NT2/D1 (cell line): ENCODE results near the gene LIF.

Source experiments
- DNase-seq: peaks from one replicate; pipeline ENCODE4 v3.0.0-alpha.2; 2011; ENCODE audit warnings: low read depth, low spot score
- H3K27me3 ChIP-seq: 2 replicates; pipeline ENCODE4 v1.6.0; 2011; ENCODE audit warnings: mild to moderate bottlenecking; ENCODE audit not compliant: insufficient read length, insufficient read depth
- H3K36me3 ChIP-seq: 2 replicates; pipeline ENCODE4 v1.6.1; 2011; ENCODE audit warnings: mild to moderate bottlenecking, low read length, mixed read lengths; ENCODE audit not compliant: insufficient read depth, insufficient read length
- H3K4me1 ChIP-seq: 2 replicates; pipeline ENCODE4 v1.5.1; 2011; ENCODE audit not compliant: insufficient read depth, insufficient read length
- H3K4me3 ChIP-seq: 2 replicates; pipeline ENCODE4 v1.5.1; 2011; ENCODE audit warnings: low read depth; ENCODE audit not compliant: insufficient read length
- H3K9ac ChIP-seq: 2 replicates; pipeline ENCODE4 v1.6.0; 2011; ENCODE audit warnings: low read depth; ENCODE audit not compliant: insufficient read length
- H3K9me3 ChIP-seq: 2 replicates; pipeline ENCODE4 v1.5.1; 2011; ENCODE audit warnings: mild to moderate bottlenecking, low read length; ENCODE audit not compliant: insufficient read depth
- SUZ12 ChIP-seq: IDR thresholded peaks from 2 replicates; pipeline ENCODE4 v1.6.1; 2011; ENCODE audit not compliant: insufficient read length, insufficient read depth; ENCODE audit errors: extremely low read depth
- YY1 ChIP-seq: IDR thresholded peaks from 2 replicates; pipeline ENCODE4 v1.6.1; 2011; ENCODE audit not compliant: insufficient read length, insufficient read depth
- ZNF274 ChIP-seq: IDR thresholded peaks from 2 replicates; pipeline ENCODE4 v1.6.1; 2011; ENCODE audit warnings: mild to moderate bottlenecking, low read depth, low read length

Gene LIF

GRCh38 chr22:30266445-30267381, 20.2 kb upstream of the LIF start, which contains the start of gene OSM:
Gene OSM, minus strand, starts transcription at chr22:30266851. Its CDS starts 52 bp downstream, at chr22:30266799.
- Histone ChIP-seq H3K9me3 (no peaks in the 10 kb centered on the region), H3K4me1 (peaks cover 28% of the 10 kb centered on the region), H3K9ac (no peak within 1 kb of the TSS), H3K36me3 (no peaks in the 10 kb centered on the region), H3K27me3 (no peaks in the 10 kb centered on the region), H3K4me3 (no peak within 1 kb of the TSS)
- TF ChIP-seq ZNF274, result no peak
- TF ChIP-seq YY1, result no peak
- no peak for TF ChIP-seq SUZ12
- no peak for DNase-seq

- Histone ChIP-seq H3K4me1 (peaks cover 30% of the 10 kb centered on the region), H3K4me3 (no peak overlapping the region), H3K36me3 (no peaks in the 10 kb centered on the region), H3K9ac (no peak overlapping the region), H3K9me3 (no peaks in the 10 kb centered on the region), H3K27me3 (no peaks in the 10 kb centered on the region)
- TF ChIP-seq ZNF274 (no peak), SUZ12 (no peak), YY1 (no peak)
- no peak for DNase-seq
Observed at GRCh38 chr22:30265823-30266444, 19.4 kb upstream of the LIF start.

DNA sequence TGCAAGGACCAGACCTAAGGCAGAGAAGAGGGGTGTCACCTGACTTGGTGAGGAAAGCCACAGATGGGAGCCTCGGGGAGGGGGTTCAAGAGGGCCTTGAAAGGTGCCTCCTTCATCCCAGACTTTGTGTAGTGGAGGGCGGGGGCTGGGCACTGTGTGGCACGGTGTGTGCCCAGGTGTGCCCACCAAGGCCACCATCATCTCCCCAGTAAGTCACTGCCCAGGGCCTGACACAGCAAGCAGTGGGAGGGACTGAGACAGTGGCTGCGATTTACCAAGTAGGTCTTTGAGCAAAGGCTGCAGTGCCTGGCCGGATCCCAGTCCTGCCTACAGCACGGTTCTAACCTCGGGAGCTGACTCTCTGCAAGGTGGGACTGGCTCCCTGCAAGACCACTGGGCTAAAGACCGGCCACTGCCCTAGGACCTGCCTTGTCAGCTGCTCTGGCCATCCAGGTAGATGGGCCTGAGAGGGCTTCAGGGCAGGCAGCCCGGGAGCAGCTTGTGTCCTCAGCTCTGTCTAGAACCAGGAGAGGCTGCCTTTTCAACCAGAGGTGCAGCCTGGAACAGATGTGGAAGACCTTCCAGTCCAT, 18.7 kb upstream of the LIF start:
- no peak for DNase-seq
- Histone ChIP-seq H3K27me3 (no peaks in the 10 kb centered on the region), H3K9ac (no peak overlapping the region), H3K4me1 (peaks cover 28% of the 10 kb centered on the region), H3K9me3 (no peaks in the 10 kb centered on the region), H3K4me3 (no peak overlapping the region), H3K36me3 (no peaks in the 10 kb centered on the region)
- TF ChIP-seq ZNF274 (no peak), YY1 (no peak), SUZ12 (no peak)

GRCh38 chr22:30263883-30264282, 17.3 kb upstream of the LIF start:
- Histone ChIP-seq H3K27me3 (no peaks in the 10 kb centered on the region), H3K4me1 (peaks cover 28% of the 10 kb centered on the region), H3K9ac (no peak overlapping the region), H3K4me3 (no peak overlapping the region), H3K9me3 (no peaks in the 10 kb centered on the region), H3K36me3 (no peaks in the 10 kb centered on the region)
- no peak for DNase-seq
- TF ChIP-seq SUZ12, result no peak
- no peak for TF ChIP-seq ZNF274
- TF ChIP-seq YY1, result no peak

GRCh38 chr22:30262917-30263741, 16.6 kb upstream of the LIF start:
- DNase-seq, result peak; percentile 59
- no peaks in the 10 kb centered on the region for H3K36me3 ChIP-seq
- peak overlapping the region; percentile 5 for H3K9ac ChIP-seq
- no peaks in the 10 kb centered on the region for H3K9me3 ChIP-seq
- no peaks in the 10 kb centered on the region for H3K27me3 ChIP-seq
- TF ChIP-seq YY1 (no peak), SUZ12 (no peak), ZNF274 (no peak)
- no peak overlapping the region for H3K4me3 ChIP-seq
- peaks cover 29% of the 10 kb centered on the region for H3K4me1 ChIP-seq

GRCh38 chr22:30262112-30262511, 15.6 kb upstream of the LIF start:
- H3K36me3 ChIP-seq, result no peaks in the 10 kb centered on the region
- no peak for TF ChIP-seq SUZ12
- no peak for TF ChIP-seq YY1
- TF ChIP-seq ZNF274, result no peak
- no peaks in the 10 kb centered on the region for H3K27me3 ChIP-seq
- H3K9me3 ChIP-seq, result no peaks in the 10 kb centered on the region
- peak overlapping the region; percentile 21 for H3K9ac ChIP-seq
- DNase-seq, result no peak
- H3K4me1 ChIP-seq, result peaks cover 33% of the 10 kb centered on the region
- no peak overlapping the region for H3K4me3 ChIP-seq
